HepG2 (cell line): ENCODE data around the gene PMIS2. TPM values are rescaled to one million over a fixed set of nuclear protein-coding genes. Genes with fewer than 3 reads are reported as not detected.

ENCODE experiments used
- ATAC-seq: fragments of 200-7000 bp; cut with Tn5 transposase; 3 replicates; pipeline ENCODE4 v1.9.1; 2020; ENCODE audit warnings: mild to moderate bottlenecking, moderate library complexity
- BruUV-seq: library from RNA; stranded (reverse); fragments of 400-500 nt; replicated peaks from 2 replicates; lab custom pipeline; 2021; lab: Mats Ljungman, UMichigan
- CTCF ChIA-PET: fragments of 300-600 bp; formaldehyde crosslinking; extraction: SDS; loops from one replicate; lab custom pipeline; 2021; ENCODE audit warnings: low total read pairs, inconsistent platforms, low intra/inter-chr PET ratio; lab: Yijun Ruan, JAX
- POLR2A ChIA-PET: fragments of 350-600 bp; sonication (Branson Sonifier 250); formaldehyde crosslinking; loops from one replicate; lab custom pipeline; 2020; ENCODE audit warnings: antibody characterized with exemption, inconsistent platforms; lab: Yijun Ruan, JAX
- DNase-seq: peaks from one replicate; pipeline ENCODE4 v3.0.0-alpha.2; 2015; ENCODE audit warnings: low spot score
- FAIRE-seq: peaks from 3 replicates; lab custom pipeline; 2011; peaks lifted over from hg19 to GRCh38; lab: Jason Lieb, UNC
- H2AFZ ChIP-seq: one replicate; pipeline ENCODE4 v1.6.1; 2011; ENCODE audit warnings: low read length, inconsistent platforms
- H3K27ac ChIP-seq: fragments of 300-600 bp; 3 replicates; pipeline ENCODE4 v1.8.0; 2011; ENCODE audit warnings: mixed run types, mild to moderate bottlenecking, mixed read lengths, low read length, inconsistent platforms; ENCODE audit not compliant: insufficient read depth; ENCODE audit errors: extremely low read length
- H3K27me3 ChIP-seq, 2 experiments: fragments of 200-600 bp in 1 of 2; 2 replicates in 1 of 2; 3 replicates in 1 of 2; pipeline versions ENCODE4 v1.6.0 to v1.8.0; 2011; ENCODE audit warnings: low read length in 2 of 2, mild to moderate bottlenecking in 2 of 2, moderate library complexity in 2 of 2, inconsistent platforms in 1 of 2; ENCODE audit not compliant: insufficient read depth in 2 of 2, control insufficient read depth in 1 of 2
- H3K36me3 ChIP-seq, 2 experiments: fragments of 200-600 bp in 1 of 2; replicated peaks in 1 of 2; 2 replicates in 1 of 2; 3 replicates in 1 of 2; pipeline versions ENCODE4 v1.5.1 to v1.8.0; 2011; ENCODE audit warnings: low read length in 2 of 2, inconsistent platforms in 1 of 2; ENCODE audit not compliant: insufficient read depth in 2 of 2, control insufficient read depth in 1 of 2
- H3K4me1 ChIP-seq: 2 replicates; pipeline ENCODE4 v1.5.1; 2012; ENCODE audit warnings: low read length, inconsistent platforms; ENCODE audit not compliant: insufficient read depth
- H3K4me2 ChIP-seq: 2 replicates; pipeline ENCODE4 v1.6.0; 2011; ENCODE audit warnings: low read depth, low read length, inconsistent platforms
- H3K4me3 ChIP-seq, 3 experiments: fragments of 200-600 bp in 1 of 3; sonication (generic), shearing (Covaris generic) in 1 of 3; replicated peaks in 1 of 3; 2 replicates each; pipeline ENCODE4 v1.5.1; 2011 to 2016; ENCODE audit warnings: low read length in 3 of 3, inconsistent platforms in 2 of 3, low read depth in 2 of 3, mild to moderate bottlenecking in 2 of 3, control low read depth in 1 of 3, mixed read lengths in 1 of 3; ENCODE audit not compliant: insufficient read depth in 1 of 3
- H3K79me2 ChIP-seq: one replicate; pipeline ENCODE4 v1.6.1; 2011; ENCODE audit warnings: low read length, inconsistent platforms; ENCODE audit not compliant: insufficient read depth
- H3K9ac ChIP-seq: 2 replicates; pipeline ENCODE4 v1.6.0; 2011; ENCODE audit warnings: mild to moderate bottlenecking, low read depth, low read length, inconsistent platforms; ENCODE audit not compliant: insufficient read depth
- H3K9me3 ChIP-seq: 2 replicates; pipeline ENCODE4 v1.5.1; 2012; ENCODE audit warnings: mild to moderate bottlenecking, low read length
- H4K20me1 ChIP-seq: 2 replicates; pipeline ENCODE4 v1.6.0; 2011; ENCODE audit warnings: inconsistent platforms, mild to moderate bottlenecking, low read length, moderate library complexity; ENCODE audit not compliant: insufficient read depth
- HDAC1 ChIP-seq: sonication (generic); formaldehyde crosslinking; IDR thresholded peaks from 2 replicates; pipeline ENCODE4 v1.5.1; 2020; ENCODE audit warnings: mild to moderate bottlenecking, missing genetic modification reagents
- RBAK ChIP-seq: sonication (generic); formaldehyde crosslinking; IDR thresholded peaks from 2 replicates; pipeline ENCODE4 v1.5.1; 2020; ENCODE audit warnings: mild to moderate bottlenecking, missing genetic modification reagents
- RFX5 ChIP-seq: IDR thresholded peaks from 2 replicates; pipeline ENCODE4 v1.6.1; 2011; ENCODE audit warnings: low read depth, low read length, improper control_type of control experiment
- THAP11 ChIP-seq: IDR thresholded peaks from 2 replicates; pipeline ENCODE4 v1.6.1; 2016; ENCODE audit warnings: missing biosample characterization, missing genetic modification reagents
- ZNF143 ChIP-seq: sonication (generic); formaldehyde crosslinking; IDR thresholded peaks from 2 replicates; pipeline ENCODE4 v1.4.0; 2020; ENCODE audit warnings: missing genetic modification reagents
- WGBS: methylation state at CpG from one replicate; pipeline ENCODE4 v1.1.6; 2017; ENCODE audit warnings: low lambda C conversion rate; 5-methylcytosine and 5-hydroxymethylcytosine counted together
- in situ Hi-C: cut with HindIII; loops from 2 replicates; pipeline ENCODE4 v1.10.0; 2017; ENCODE audit warnings: low pct_unique_long_range_greater_than_20kb; ENCODE audit not compliant: extremely low pct_ligation_motif_present
- intact Hi-C: fragments of 100-400 bp; cut with micrococcal nuclease; formaldehyde crosslinking; loops from one replicate; pipeline ENCODE4 v1.10.0; 2022; ENCODE audit not compliant: unreplicated experiment
- polyA plus RNA-seq, 8 experiments: library from polyadenylated mRNA; depleted of rRNA in 3 of 8; stranded (reverse) in 7 of 8; unstranded in 1 of 8; fragments of >200 nt; fragmentation: Illumina TruSeq in 4 of 8; extraction: Trizol in 4 of 8; gene quantifications; 2 replicates each; pipeline versions ENCODE4 v1.2.1 to v1.2.3, GENCODE V29; 2011 to 2016; ENCODE audit warnings: low read depth in 4 of 8, missing spikeins in 1 of 8, mixed read lengths in 1 of 8; ENCODE audit not compliant: insufficient read depth in 1 of 8
- total RNA-seq, 5 experiments: library from RNA; depleted of rRNA; stranded (reverse); fragments of >200 nt; fragmentation: Illumina TruSeq; extraction: Trizol; gene quantifications; 2 replicates each; pipeline ENCODE4 v1.2.3, GENCODE V29; 2016; ENCODE audit warnings: low read depth in 1 of 5

The PMIS2 gene
- total and polyA plus RNA-seq, 2 of the 13 experiments (the other 11 are each of a cell fraction or from before 2014, with no cell fraction given): not detected

GRCh38 chr19:35608251-35608650, 22.3 kb downstream of the PMIS2 start:
- 28% methylated on average over 2 of the region's 2 CpGs for WGBS
- FAIRE-seq (no peak), DNase-seq (no peak), ATAC-seq (no peak)
- H3K27me3 ChIP-seq: peaks cover 0 to 4% of the 10 kb centered on the region in 2 experiments; a peak in 1 of 5 replicates
- H3K36me3 ChIP-seq: no peaks in the 10 kb centered on the region
- no peaks in the 10 kb centered on the region for H4K20me1 ChIP-seq
- H3K79me2 ChIP-seq: no peaks in the 10 kb centered on the region
- intact Hi-C loops: no loop called here
- H3K4me2 ChIP-seq: no peak overlapping the region
- H3K27ac ChIP-seq: no peak overlapping the region
- no peak for TF ChIP-seq RBAK
- peak; percentile 93 for TF ChIP-seq THAP11 (CRISPR knock-in tag)
- TF ChIP-seq ZNF143: peak; percentile 80
- no TSS peak for BruUV-seq
- H3K4me3 ChIP-seq: no peak overlapping the region
- H3K9me3 ChIP-seq: peaks cover 23% of the 10 kb centered on the region
- ChIA-PET CTCF (no interaction called here), POLR2A (no interaction called here)
- no peak overlapping the region for H2AFZ ChIP-seq
- in situ Hi-C loops: no loop called here
- H3K4me1 ChIP-seq: peaks cover 32% of the 10 kb centered on the region
- no peak overlapping the region for H3K9ac ChIP-seq

- intact Hi-C loops: loop anchor here (10.0 kb wide), 1 partner anchor 55 kb away; no protein-coding TSS in a partner anchor
- Histone ChIP-seq H3K4me3 (no peak overlapping the region), H3K4me1 (peaks cover 30% of the 10 kb centered on the region), H3K27ac (no peak overlapping the region), H3K36me3 (peaks cover 0 to 4% of the 10 kb centered on the region in 2 experiments; a peak in 1 of 5 replicates), H3K27me3 (no peaks in the 10 kb centered on the region; a peak in 1 of 5 replicates), H4K20me1 (no peaks in the 10 kb centered on the region), H3K9ac (no peak overlapping the region), H3K79me2 (no peaks in the 10 kb centered on the region), H3K4me2 (no peak overlapping the region), H2AFZ (no peak overlapping the region), H3K9me3 (peaks cover 23% of the 10 kb centered on the region)
- TF ChIP-seq RFX5 (0 out of 2 replicates have a peak, but pooled peaks have one; percentile 11), HDAC1 (CRISPR knock-in tag) (no peak)
- ChIA-PET CTCF (no interaction called here), POLR2A (interaction anchor here (0.8 kb wide), 1 partner anchor 61 kb away, joined by 3 read pairs; no protein-coding TSS in a partner anchor)
- DNase-seq: no peak
- FAIRE-seq: no peak
- ATAC-seq: no peak
- 58% methylated on average over 3 of the region's 6 CpGs for WGBS
- no TSS peak for BruUV-seq
- in situ Hi-C loops: no loop called here
These were observed 23.9 kb downstream of the PMIS2 start for GRCh38 chr19:35609851-35610353.
